Neuron (in vitro differentiated cells): Measurements from ENCODE around the gene ARL14EP.
A peak's percentile ranks its signal among the peaks of the same experiment; 100 is the strongest.

Experiments used
- H2AFZ ChIP-seq: one replicate; pipeline ENCODE4 v1.6.1; 2013; ENCODE audit warnings: low read depth, mild to moderate bottlenecking, inconsistent platforms, low read length, moderate library complexity
- H3K27me3 ChIP-seq: one replicate; pipeline ENCODE4 v1.6.1; 2013; ENCODE audit warnings: low read length; ENCODE audit not compliant: insufficient read depth
- H3K36me3 ChIP-seq: one replicate; pipeline ENCODE4 v1.6.1; 2013; ENCODE audit warnings: low read length; ENCODE audit not compliant: insufficient read depth
- H3K4me1 ChIP-seq: one replicate; pipeline ENCODE4 v1.6.1; 2013; ENCODE audit warnings: low read length; ENCODE audit not compliant: insufficient read depth
- H3K4me3 ChIP-seq: 2 replicates; pipeline ENCODE4 v1.5.1; 2013; ENCODE audit warnings: mild to moderate bottlenecking, low read length, moderate library complexity
- H3K9me3 ChIP-seq: one replicate; pipeline ENCODE4 v1.6.1; 2013; ENCODE audit warnings: low read length

The ARL14EP gene

GRCh38 chr11:30322826-30323710, at the start of gene ARL14EP:
ARL14EP (plus strand) TSS chr11:30323104; CDS start chr11:30330949, 7,845 bp downstream.
- H3K36me3 ChIP-seq = peaks cover 4% of the 10 kb centered on the region
- H3K4me3 ChIP-seq = peak within 1 kb of the TSS; percentile 64
- no peaks in the 10 kb centered on the region for H3K27me3 ChIP-seq
- peaks cover 22% of the 10 kb centered on the region for H3K4me1 ChIP-seq
- H3K9me3 ChIP-seq = no peaks in the 10 kb centered on the region
- H2AFZ ChIP-seq = peak within 1 kb of the TSS; percentile 95

GRCh38 chr11:30277176-30277575, 45.7 kb upstream of the ARL14EP start:
- Histone ChIP-seq H3K4me3 (no peak overlapping the region), H3K36me3 (no peaks in the 10 kb centered on the region), H3K9me3 (no peaks in the 10 kb centered on the region), H2AFZ (no peak overlapping the region), H3K27me3 (no peaks in the 10 kb centered on the region), H3K4me1 (no peaks in the 10 kb centered on the region)

- Histone ChIP-seq H3K36me3 (no peaks in the 10 kb centered on the region), H3K9me3 (no peaks in the 10 kb centered on the region), H3K27me3 (no peaks in the 10 kb centered on the region), H2AFZ (no peak overlapping the region), H3K4me3 (no peak overlapping the region), H3K4me1 (no peaks in the 10 kb centered on the region)
These were observed 43.1 kb upstream of the ARL14EP start for GRCh38 chr11:30279796-30280195.

GRCh38 chr11:30281476-30282288, 41.2 kb upstream of the ARL14EP start:
- Histone ChIP-seq H3K27me3 (no peaks in the 10 kb centered on the region), H3K4me1 (peaks cover 6% of the 10 kb centered on the region), H3K4me3 (no peak overlapping the region)

GRCh38 chr11:30282289-30282631, 40.6 kb upstream of the ARL14EP start:
- Histone ChIP-seq H3K27me3 (no peaks in the 10 kb centered on the region), H3K36me3 (no peaks in the 10 kb centered on the region), H3K4me1 (peaks cover 11% of the 10 kb centered on the region), H2AFZ (no peak overlapping the region), H3K9me3 (no peaks in the 10 kb centered on the region), H3K4me3 (no peak overlapping the region)

More at GRCh38 chr11:30281476-30282288, 41.2 kb upstream of the ARL14EP start:
- Histone ChIP-seq H3K9me3 (no peaks in the 10 kb centered on the region), H2AFZ (no peak overlapping the region), H3K36me3 (no peaks in the 10 kb centered on the region)

GRCh38 chr11:30284836-30285235, 38.1 kb upstream of the ARL14EP start:
- no peak overlapping the region for H2AFZ ChIP-seq
- H3K27me3 ChIP-seq = no peaks in the 10 kb centered on the region
- H3K4me1 ChIP-seq = peaks cover 17% of the 10 kb centered on the region
- H3K9me3 ChIP-seq = no peaks in the 10 kb centered on the region
- H3K36me3 ChIP-seq = no peaks in the 10 kb centered on the region
- no peak overlapping the region for H3K4me3 ChIP-seq

- Histone ChIP-seq H3K36me3 (no peaks in the 10 kb centered on the region), H3K27me3 (peaks cover 3% of the 10 kb centered on the region), H3K9me3 (no peaks in the 10 kb centered on the region), H2AFZ (no peak overlapping the region), H3K4me3 (no peak overlapping the region), H3K4me1 (peaks cover 17% of the 10 kb centered on the region)
These were observed 37.3 kb upstream of the ARL14EP start for GRCh38 chr11:30285416-30286121.

GRCh38 chr11:30291331-30291730, 31.6 kb upstream of the ARL14EP start:
- Histone ChIP-seq H3K4me1 (peaks cover 13% of the 10 kb centered on the region), H3K36me3 (no peaks in the 10 kb centered on the region), H3K4me3 (no peak overlapping the region), H3K27me3 (peaks cover 3% of the 10 kb centered on the region), H2AFZ (no peak overlapping the region), H3K9me3 (no peaks in the 10 kb centered on the region)

GRCh38 chr11:30292545-30292944, 30.4 kb upstream of the ARL14EP start:
- no peak overlapping the region for H3K4me3 ChIP-seq
- H3K36me3 ChIP-seq = no peaks in the 10 kb centered on the region
- H3K4me1 ChIP-seq = peaks cover 3% of the 10 kb centered on the region
- H3K27me3 ChIP-seq = peaks cover 3% of the 10 kb centered on the region
- H3K9me3 ChIP-seq = no peaks in the 10 kb centered on the region
- H2AFZ ChIP-seq = no peak overlapping the region

- Histone ChIP-seq H2AFZ (no peak overlapping the region), H3K27me3 (peaks cover 2% of the 10 kb centered on the region), H3K4me1 (no peaks in the 10 kb centered on the region), H3K4me3 (no peak overlapping the region), H3K36me3 (no peaks in the 10 kb centered on the region), H3K9me3 (no peaks in the 10 kb centered on the region)
These were observed 27.6 kb upstream of the ARL14EP start for GRCh38 chr11:30295178-30295885.

GRCh38 chr11:30304620-30305019, 18.3 kb upstream of the ARL14EP start:
- Histone ChIP-seq H3K27me3 (no peaks in the 10 kb centered on the region), H3K36me3 (no peaks in the 10 kb centered on the region), H3K4me3 (no peak overlapping the region), H3K9me3 (no peaks in the 10 kb centered on the region), H3K4me1 (no peaks in the 10 kb centered on the region), H2AFZ (no peak overlapping the region)

GRCh38 chr11:30310623-30311022, 12.3 kb upstream of the ARL14EP start:
- H3K27me3 ChIP-seq = peaks cover 4% of the 10 kb centered on the region
- H3K4me1 ChIP-seq = no peaks in the 10 kb centered on the region
- H3K9me3 ChIP-seq = no peaks in the 10 kb centered on the region

More at GRCh38 chr11:30310623-30311022, 12.3 kb upstream of the ARL14EP start:
- Histone ChIP-seq H3K4me3 (no peak overlapping the region), H2AFZ (no peak overlapping the region), H3K36me3 (no peaks in the 10 kb centered on the region)
